ENCODE results near the gene GNAZ. TPM values are rescaled to one million over a fixed set of nuclear protein-coding genes. Genes with fewer than 3 reads are reported as not detected.

Gene GNAZ
- polyA plus RNA-seq, 1 donor from 2014 or later, result 52.0 TPM

DNA sequence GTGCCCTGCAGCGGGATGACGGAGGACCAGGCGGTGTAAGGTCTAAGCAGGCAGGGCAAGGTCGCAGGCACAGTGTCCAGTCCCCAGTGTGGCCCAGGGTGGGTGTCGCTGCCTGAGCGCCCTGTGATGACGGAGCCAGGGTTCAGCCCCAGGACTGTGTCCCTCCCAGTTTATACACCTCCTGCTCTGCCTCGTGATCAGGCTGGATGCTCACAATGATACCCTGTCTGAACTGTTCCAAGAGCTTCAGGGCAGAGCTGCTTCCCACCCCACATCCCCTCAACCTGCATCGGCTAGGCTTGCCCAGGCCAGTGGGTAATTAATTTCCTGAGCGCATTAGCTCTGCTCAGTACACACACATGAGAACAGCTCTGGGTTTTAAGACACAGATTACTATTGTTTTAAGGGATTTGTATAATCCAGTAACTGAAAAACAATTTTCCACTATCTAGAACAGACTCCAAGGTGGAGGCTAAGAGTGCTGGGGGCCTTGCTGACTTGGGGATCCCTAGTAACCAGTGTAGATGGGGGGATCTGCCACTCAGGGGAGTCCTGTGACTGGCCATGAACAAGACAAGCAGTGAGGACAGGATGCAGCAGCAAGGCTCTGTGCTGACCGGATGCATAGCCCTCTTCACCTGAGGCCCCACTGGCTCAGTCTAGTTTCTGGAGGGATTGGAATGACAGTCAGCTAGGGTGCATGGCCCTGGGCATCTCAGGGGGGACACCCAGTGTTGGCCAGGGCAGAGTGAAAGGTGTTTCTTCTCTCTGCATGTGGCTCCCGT, 34.1 kb downstream of the GNAZ start:
- Histone ChIP-seq H3K9ac (ENCODE audit: low read length) (no peak overlapping the region), H2AFZ (ENCODE audit: low read depth, low read length) (no peak overlapping the region), H3F3A (ENCODE audit: insufficient read depth, low read length, poor library complexity, severe bottlenecking) (no peaks in the 10 kb centered on the region), H3K27ac (ENCODE audit: low read length) (no peak overlapping the region), H3K4me2 (ENCODE audit: low read length) (no peak overlapping the region), H3K4me3 (ENCODE audit: low read length) (no peak overlapping the region), H4K20me1 (ENCODE audit: insufficient read depth) (no peaks in the 10 kb centered on the region), H3K27me3 (ENCODE audit: insufficient read depth, low read depth, low read length) (no peaks in the 10 kb centered on the region), H3K36me3 (ENCODE audit: insufficient read depth, low read length) (no peaks in the 10 kb centered on the region), H3K9me2 (ENCODE audit: insufficient read depth, low read length) (no peaks in the 10 kb centered on the region), H3K79me2 (replicated peaks; ENCODE audit: insufficient read depth, low read length) (no peaks in the 10 kb centered on the region), H3K9me3 (ENCODE audit: low read length) (no peaks in the 10 kb centered on the region)
- TF ChIP-seq EZH2 (IDR thresholded peaks at IDR 0.05; ENCODE audit: borderline replicate concordance, insufficient read depth, low read length, poor library complexity, severe bottlenecking), result no peak
- TF ChIP-seq, protein P1, sequence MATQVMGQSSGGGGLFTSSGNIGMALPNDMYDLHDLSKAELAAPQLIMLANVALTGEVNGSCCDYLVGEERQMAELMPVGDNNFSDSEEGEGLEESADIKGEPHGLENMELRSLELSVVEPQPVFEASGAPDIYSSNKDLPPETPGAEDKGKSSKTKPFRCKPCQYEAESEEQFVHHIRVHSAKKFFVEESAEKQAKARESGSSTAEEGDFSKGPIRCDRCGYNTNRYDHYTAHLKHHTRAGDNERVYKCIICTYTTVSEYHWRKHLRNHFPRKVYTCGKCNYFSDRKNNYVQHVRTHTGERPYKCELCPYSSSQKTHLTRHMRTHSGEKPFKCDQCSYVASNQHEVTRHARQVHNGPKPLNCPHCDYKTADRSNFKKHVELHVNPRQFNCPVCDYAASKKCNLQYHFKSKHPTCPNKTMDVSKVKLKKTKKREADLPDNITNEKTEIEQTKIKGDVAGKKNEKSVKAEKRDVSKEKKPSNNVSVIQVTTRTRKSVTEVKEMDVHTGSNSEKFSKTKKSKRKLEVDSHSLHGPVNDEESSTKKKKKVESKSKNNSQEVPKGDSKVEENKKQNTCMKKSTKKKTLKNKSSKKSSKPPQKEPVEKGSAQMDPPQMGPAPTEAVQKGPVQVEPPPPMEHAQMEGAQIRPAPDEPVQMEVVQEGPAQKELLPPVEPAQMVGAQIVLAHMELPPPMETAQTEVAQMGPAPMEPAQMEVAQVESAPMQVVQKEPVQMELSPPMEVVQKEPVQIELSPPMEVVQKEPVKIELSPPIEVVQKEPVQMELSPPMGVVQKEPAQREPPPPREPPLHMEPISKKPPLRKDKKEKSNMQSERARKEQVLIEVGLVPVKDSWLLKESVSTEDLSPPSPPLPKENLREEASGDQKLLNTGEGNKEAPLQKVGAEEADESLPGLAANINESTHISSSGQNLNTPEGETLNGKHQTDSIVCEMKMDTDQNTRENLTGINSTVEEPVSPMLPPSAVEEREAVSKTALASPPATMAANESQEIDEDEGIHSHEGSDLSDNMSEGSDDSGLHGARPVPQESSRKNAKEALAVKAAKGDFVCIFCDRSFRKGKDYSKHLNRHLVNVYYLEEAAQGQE (IDR thresholded peaks at IDR 0.05; ENCODE audit: borderline replicate concordance), result no peak
- TF ChIP-seq, protein P2, sequence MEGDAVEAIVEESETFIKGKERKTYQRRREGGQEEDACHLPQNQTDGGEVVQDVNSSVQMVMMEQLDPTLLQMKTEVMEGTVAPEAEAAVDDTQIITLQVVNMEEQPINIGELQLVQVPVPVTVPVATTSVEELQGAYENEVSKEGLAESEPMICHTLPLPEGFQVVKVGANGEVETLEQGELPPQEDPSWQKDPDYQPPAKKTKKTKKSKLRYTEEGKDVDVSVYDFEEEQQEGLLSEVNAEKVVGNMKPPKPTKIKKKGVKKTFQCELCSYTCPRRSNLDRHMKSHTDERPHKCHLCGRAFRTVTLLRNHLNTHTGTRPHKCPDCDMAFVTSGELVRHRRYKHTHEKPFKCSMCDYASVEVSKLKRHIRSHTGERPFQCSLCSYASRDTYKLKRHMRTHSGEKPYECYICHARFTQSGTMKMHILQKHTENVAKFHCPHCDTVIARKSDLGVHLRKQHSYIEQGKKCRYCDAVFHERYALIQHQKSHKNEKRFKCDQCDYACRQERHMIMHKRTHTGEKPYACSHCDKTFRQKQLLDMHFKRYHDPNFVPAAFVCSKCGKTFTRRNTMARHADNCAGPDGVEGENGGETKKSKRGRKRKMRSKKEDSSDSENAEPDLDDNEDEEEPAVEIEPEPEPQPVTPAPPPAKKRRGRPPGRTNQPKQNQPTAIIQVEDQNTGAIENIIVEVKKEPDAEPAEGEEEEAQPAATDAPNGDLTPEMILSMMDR (IDR thresholded peaks at IDR 0.05; ENCODE audit: poor library complexity, severe bottlenecking), result no peak
- TF ChIP-seq POLR2AphosphoS5 (IDR thresholded peaks at IDR 0.05), result no peak
- TF ChIP-seq MXI1 (conservative IDR thresholded peaks at IDR 0.05; ENCODE audit: poor library complexity, severe bottlenecking), result no peak
- TF ChIP-seq RAD21 (conservative IDR thresholded peaks at IDR 0.05), result no peak
- TF ChIP-seq SMC3 (conservative IDR thresholded peaks at IDR 0.05; ENCODE audit: poor library complexity), result no peak
- TF ChIP-seq EP300 (conservative IDR thresholded peaks at IDR 0.05; ENCODE audit: poor library complexity, severe bottlenecking), result no peak
- no peak for TF ChIP-seq TAF1 (IDR thresholded peaks at IDR 0.05; ENCODE audit: low read depth)

DNA sequence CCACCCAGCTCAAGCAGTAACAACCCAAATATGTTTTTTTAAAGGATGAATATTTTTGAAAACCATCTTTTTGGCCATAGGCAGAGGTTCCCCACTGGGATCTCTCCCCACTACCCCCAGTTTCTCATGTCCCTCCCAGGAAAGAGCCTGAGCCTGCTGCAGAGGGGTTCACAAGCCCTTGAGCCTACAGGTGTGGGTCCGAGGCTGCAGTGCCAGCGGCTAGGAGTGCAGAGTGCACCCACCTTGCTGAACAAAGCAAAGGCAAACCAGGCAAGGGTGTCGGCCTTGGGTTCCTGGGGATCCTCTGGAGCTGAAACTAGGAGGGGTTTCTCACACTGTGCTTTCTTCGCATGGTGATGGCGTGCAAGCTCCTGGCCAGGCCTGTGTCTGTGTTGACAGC, 35.0 kb downstream of the GNAZ start:
- no peaks in the 10 kb centered on the region for H4K20me1 ChIP-seq (ENCODE audit: insufficient read depth)
- H3K27me3 ChIP-seq (ENCODE audit: insufficient read depth, low read depth, low read length), result no peaks in the 10 kb centered on the region
- no peaks in the 10 kb centered on the region for H3K9me3 ChIP-seq (ENCODE audit: low read length)
- no peak for TF ChIP-seq RAD21 (conservative IDR thresholded peaks at IDR 0.05)
- TF ChIP-seq MXI1 (conservative IDR thresholded peaks at IDR 0.05; ENCODE audit: poor library complexity, severe bottlenecking), result no peak
- TF ChIP-seq, protein P1 (IDR thresholded peaks at IDR 0.05; ENCODE audit: borderline replicate concordance), result no peak
- no peak for TF ChIP-seq TAF1 (IDR thresholded peaks at IDR 0.05; ENCODE audit: low read depth)
- no peak for TF ChIP-seq EZH2 (IDR thresholded peaks at IDR 0.05; ENCODE audit: borderline replicate concordance, insufficient read depth, low read length, poor library complexity, severe bottlenecking)
- H3K79me2 ChIP-seq (replicated peaks; ENCODE audit: insufficient read depth, low read length), result no peaks in the 10 kb centered on the region
- H3K9ac ChIP-seq (ENCODE audit: low read length), result no peak overlapping the region
- no peaks in the 10 kb centered on the region for H3F3A ChIP-seq (ENCODE audit: insufficient read depth, low read length, poor library complexity, severe bottlenecking)
- H3K4me2 ChIP-seq (ENCODE audit: low read length), result no peak overlapping the region
- H3K9me2 ChIP-seq (ENCODE audit: insufficient read depth, low read length), result no peaks in the 10 kb centered on the region
- no peak overlapping the region for H2AFZ ChIP-seq (ENCODE audit: low read depth, low read length)
- H3K27ac ChIP-seq (ENCODE audit: low read length), result no peak overlapping the region
- H3K4me3 ChIP-seq (ENCODE audit: low read length), result no peak overlapping the region
- H3K36me3 ChIP-seq (ENCODE audit: insufficient read depth, low read length), result no peaks in the 10 kb centered on the region
